GM18505 (cell line): ENCODE measurements around the gene YY2.
"Not testable (repeated sequence)": the region's sequence is repeated elsewhere in the genome, so short reads cannot be mapped to it uniquely, and the experiment has no call there.

ENCODE experiments used
- ATAC-seq: cut with Tn5 transposase; IDR thresholded peaks from one replicate; pipeline ENCODE4 v1.9.1; 2021; ENCODE audit not compliant: unreplicated experiment
- POLR2A ChIP-seq: IDR thresholded peaks from 4 replicates; pipeline ENCODE4 v1.6.1; 2011; ENCODE audit warnings: borderline replicate concordance; ENCODE audit not compliant: insufficient read depth, insufficient read length; ENCODE audit errors: extremely low read depth

The YY2 gene

DNA sequence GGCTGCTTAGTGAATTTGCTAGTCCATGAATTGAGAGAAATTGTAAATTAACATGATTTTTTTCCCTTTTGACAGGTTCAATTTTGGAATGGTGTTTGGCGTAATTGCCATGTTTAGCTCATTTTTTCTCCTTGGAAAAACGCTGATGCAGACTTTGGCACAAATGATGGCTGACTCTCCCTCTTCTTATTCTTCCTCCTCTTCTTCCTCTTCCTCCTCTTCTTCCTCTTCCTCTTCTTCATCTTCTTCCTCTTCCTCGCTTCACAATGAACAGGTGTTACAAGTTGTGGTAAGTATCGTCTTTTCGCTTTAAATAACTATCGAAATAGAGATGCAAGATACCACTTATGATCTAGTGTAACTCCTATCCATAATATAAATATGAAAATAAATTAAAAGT lies 10.7 kb upstream of the YY2 start:
- ATAC-seq = no peak
- no peak for TF ChIP-seq POLR2A

DNA sequence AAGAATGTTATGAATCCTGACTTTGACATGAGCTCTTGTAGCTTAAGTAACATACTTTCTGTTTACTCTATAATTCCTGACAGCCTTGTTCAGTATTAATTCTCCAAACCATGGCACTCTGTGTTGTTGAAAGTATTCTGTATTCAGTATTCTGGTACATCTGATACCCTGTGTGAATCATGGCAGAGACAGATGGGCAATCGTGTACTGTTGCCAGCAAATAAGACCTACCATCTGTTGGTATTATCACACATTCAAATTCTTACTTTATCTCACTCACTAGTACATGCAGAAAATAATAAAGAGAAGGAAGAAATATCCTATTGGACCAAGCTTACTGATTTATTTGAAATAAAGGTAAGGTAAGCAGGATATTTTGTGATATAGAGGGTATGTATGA lies 8.4 kb upstream of the YY2 start:
- TF ChIP-seq POLR2A = no peak

DNA sequence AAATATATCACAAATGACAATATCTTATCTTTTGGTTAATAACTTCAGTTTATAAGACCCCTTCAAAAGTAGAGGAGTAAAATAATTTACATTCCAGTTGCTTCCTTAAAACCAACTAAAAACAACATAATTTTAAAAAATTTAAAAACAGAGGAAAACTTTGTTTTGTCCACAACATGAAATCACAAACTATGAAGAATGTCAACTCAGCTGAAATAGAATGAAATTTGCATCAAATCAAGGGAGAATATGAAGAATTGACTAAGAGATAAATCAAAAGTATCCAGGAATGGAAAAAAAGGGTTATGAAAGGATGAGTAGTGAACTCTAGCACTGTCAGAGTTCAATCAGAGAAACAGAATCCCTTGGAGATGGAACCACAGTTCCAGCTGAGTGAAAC lies 2.2 kb upstream of the YY2 start:
- TF ChIP-seq POLR2A = no peak
- ATAC-seq = no peak

More for the DNA sequence above, 8.4 kb upstream of the YY2 start:
- no peak for ATAC-seq

DNA sequence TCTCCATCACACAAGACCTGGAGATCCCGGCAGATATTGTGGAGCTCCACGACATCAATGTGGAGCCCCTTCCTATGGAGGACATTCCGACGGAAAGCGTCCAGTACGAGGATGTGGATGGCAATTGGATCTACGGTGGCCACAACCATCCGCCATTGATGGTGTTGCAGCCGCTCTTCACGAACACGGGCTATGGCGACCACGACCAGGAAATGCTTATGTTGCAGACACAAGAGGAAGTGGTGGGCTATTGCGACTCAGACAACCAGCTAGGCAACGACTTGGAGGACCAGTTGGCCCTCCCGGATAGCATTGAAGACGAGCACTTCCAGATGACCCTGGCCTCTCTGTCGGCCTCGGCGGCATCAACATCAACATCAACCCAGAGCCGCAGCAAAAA lies 717 bp downstream of the YY2 start:
- no peak for TF ChIP-seq POLR2A
- ATAC-seq = no peak

DNA sequence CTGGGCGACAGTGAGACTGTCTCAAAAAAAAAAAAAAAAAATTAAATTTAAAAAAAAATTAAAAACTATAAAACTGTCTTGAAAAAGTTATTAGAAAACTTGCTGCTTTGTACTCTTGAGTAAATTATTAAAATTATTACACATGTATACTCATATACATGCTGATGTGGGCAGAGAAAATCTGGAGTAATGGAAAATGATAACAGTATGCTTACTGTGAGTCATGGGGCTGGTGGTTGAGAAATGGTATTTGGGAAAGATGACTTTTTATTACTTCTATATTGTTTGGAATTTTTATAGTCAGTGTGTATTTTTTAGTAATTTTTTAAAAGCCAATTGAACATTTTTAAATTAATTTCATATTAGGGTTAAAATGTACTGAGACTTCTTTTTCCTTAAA lies 7.5 kb downstream of the YY2 start:
- no peak for ATAC-seq

DNA sequence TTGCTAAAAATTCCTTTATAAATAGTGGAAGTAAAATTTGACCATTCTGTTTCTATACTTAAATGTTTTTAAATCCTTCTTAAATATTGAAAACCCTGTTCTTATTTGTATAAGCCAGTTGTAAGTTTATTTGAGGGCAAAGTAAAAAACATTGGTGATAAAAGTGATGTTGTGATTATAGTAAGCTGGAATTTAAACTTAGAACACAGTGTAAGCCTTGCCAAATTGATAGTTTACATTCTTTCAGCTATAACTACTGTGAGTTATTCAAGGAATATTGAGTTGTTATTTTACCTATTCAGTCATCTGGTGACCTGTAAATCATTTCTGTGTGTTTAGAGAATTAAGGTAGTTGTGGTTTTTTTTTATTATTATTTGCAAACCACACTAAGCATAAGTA lies 9.6 kb downstream of the YY2 start:
- TF ChIP-seq POLR2A = no peak
- no peak for ATAC-seq

More for the DNA sequence above, 7.5 kb downstream of the YY2 start:
- TF ChIP-seq POLR2A = no peak

DNA sequence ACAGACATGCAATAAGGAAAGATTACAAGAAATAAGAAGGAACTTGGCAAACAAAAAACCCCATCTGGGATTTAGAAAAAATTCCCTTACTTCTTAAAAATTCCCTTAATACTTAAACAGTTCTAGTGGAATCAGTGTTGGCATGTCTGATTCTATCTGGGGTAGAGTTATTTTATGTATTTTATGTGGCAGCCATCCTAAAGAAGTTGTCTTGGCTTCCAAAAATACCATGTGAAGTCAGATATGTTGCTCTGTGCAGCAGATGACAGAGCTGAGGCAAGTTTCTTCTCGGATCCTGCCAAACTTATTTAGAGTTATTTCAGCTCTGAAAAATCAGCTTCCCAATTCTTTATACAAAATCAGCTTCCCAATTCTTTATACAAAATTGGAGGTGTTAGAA lies 14.7 kb downstream of the YY2 start:
- no peak for TF ChIP-seq POLR2A
- ATAC-seq = no peak

DNA sequence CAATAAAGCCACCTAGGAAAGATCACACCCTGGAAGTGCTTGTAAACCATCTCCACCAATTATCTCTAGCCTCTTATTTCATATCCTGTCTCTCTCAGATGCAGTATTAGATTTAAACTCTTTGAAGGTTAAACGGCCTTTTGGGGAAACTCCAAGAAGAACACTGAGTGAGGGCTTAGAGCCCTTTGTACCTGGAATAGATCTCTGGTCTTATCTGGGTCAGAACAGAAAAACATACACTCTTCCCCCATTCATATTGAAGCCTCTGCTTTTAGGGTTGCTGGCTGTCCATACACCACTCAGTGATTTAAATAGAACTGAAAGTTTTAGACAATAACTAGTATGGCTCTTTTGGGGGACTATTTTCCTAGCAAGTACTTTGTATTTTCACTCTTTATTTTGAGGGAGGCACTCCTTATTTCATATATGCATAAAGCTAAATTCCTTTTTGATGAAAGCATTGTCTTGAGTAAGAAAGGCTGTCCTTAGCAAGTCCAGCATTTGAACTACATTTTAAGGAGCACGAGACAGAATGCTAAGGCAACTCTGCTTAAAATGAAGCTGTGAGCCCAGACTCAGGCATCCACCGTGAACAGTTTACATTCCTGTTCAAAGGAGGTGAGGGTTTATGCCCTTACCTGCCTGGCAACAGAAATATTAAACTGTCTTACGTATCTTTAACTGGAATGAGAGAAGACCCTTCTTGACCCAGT lies 17.4 kb downstream of the YY2 start:
- no peak for ATAC-seq
- TF ChIP-seq POLR2A = no peak

DNA sequence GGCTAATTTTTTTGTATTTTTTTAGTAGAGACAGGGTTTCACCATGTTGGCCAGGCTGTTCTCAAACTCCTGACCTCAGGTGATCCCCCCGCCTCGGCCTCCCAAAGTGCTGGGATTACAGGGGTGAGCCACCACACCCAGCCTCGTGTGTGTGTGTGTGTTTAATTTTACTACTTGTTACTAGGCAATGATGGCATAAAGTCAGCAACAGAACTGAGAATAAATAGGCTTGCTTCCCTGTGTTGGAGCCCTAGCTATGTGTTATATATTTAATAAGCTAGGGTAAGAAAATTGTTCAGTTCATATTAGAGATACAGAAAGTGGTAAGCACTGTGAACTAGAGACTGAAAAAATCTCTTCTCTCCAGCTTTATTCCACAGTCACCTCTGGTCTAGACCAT lies 18.4 kb downstream of the YY2 start:
- ATAC-seq = not testable (repeated sequence)

DNA sequence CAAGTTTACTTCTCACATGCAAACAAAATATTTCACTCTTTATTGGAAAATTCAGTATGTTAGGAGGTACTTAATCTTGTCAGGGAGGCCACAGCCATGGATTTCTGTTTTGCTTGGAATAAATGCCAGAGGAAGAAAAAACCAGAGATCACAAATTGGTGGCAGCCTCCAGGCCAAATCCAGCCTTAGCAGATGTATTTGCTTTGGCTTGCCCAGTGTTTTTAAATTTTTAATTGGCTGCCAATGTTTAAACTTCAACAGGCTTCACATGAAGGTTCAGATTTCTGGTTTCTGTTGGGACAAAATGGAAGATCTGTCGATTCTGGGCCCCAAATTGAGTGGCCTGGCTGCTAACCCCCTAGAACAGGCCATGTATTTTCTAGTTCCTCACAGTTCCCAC lies 19.2 kb downstream of the YY2 start:
- no peak for ATAC-seq
- no peak for TF ChIP-seq POLR2A

DNA sequence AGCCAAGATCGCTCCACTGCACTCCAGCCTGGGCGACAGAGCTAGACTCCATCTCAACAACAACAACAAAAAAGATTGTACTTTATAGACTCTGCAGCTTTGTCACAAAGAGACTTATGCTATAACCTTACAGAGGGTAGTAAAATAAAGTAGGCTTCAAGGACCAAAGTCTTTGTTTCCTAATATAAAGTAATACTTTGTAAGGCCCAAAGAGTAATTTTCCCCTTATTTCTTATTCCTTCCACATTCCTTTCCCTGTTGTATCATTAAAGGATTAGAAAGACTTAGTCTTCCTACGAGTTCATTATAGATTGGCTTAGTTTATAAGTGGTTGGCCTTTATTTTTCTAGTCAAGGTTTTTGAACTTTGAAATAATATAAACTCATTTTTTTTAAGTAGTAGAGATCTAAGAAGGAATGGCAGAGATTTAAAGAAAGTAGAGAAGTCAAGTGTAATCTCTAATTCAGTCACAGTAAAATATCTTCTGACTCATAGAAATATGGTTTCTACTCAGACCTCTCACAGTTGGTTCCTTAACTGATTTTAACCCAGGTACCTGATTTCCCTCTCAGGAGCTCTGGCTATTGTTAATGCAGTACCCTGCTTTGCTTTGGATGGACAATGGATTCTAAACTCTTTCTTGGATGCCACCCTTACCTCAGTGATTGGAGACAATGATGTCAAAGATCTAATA lies 26.2 kb downstream of the YY2 start:
- no peak for ATAC-seq
- TF ChIP-seq POLR2A = no peak

DNA sequence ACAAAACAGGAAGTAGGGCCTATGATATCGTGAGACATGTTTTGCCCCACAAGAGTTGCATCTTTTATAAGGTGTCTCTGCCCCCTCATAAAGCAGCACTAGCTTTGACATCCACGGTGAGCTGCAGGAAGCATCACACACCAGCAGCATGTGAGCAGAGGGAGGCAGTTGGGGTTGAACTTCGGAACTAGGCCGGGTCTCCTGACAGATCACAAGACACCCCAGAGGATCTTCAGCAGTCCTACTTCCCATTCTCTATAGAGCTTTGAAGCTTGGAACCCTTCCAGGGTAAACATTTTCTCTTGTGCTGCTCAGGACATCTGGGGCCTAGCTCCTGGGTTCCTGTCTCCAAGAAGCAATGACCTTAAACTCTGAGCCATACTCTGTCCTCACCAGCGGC lies 27.5 kb downstream of the YY2 start:
- ATAC-seq = no peak
- no peak for TF ChIP-seq POLR2A

DNA sequence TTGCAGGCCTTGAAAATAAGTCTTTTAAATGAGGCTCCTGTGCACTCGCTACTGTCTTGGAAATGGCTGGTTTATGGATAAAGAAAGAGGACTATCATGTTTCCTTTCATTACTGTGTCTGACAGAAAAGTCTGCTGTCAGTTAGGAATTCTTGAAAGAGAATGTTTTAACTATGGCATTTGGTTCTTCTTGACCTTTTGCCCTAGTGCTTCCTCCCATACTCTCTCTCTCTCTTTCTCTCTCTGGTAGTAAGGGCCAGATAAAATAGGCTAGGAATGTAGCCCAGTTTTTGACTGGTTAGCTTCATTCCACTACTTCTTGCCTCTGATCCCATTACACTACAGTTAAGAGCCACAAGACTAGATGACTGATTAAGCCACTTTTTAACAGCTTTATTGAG lies 29.8 kb downstream of the YY2 start:
- ATAC-seq = no peak

DNA sequence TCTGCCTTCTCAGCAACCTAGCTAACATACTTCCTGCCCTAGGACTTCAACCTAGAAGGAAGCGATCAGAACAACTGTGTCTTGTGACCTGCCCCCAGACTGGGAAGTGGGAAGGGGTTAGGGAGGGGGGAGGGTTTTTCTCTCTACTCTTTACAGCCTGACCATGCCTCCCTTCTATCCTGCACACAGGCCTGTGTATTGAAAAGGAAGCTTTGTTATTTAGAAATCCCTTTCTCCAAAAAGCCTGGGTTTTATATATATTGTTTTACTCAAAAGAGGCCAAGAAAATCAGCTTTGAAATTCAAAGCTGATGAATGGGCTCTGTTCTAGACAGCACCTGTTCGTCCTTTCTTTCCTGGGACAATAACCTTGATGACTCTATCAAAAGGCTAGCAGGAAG lies 49.5 kb downstream of the YY2 start:
- ATAC-seq = no peak
- no peak for TF ChIP-seq POLR2A

More for the DNA sequence above, 29.8 kb downstream of the YY2 start:
- TF ChIP-seq POLR2A = no peak
